ENCODE data around the gene PXMP4.

The PXMP4 gene

DNA sequence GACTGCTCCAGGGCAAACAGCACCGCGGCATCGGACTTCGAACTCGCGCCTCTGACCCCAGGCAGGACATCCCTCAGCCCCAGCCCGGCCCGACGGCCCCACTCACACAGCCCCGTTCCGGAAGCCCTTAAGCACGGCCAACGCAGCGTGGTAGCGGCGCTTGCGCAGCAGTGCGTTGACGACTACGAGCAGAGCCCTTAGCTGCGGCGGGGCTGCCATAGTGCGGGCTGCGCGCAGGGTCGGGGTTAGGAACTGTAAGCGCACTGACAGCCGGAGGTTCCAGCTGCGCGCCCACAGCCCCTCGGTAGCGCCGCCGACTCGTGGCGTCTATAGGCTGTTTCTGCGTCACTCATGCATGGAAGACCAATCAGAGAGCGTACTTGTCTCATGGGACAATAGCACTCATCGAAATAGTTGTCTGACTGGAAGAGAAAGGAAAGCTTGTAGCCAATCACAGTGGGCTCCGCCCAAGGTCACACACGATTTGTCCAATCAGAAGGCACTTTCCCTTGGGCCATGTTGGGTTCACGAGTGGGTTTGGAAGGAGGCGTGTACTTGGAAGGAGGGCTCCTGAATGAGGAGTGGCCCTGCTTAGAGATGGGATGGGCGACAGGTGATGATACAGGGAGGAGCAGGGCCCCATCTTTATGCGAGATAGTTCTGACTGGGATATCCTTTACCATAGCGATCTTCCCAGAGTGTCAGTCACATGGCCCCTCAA lies at the start of gene PXMP4:
PXMP4 (minus strand) TSS at position 322 of the 721 bp plus-strand sequence; CDS start at position 219, 103 bp downstream.
- TF ChIP-seq, protein P1, sequence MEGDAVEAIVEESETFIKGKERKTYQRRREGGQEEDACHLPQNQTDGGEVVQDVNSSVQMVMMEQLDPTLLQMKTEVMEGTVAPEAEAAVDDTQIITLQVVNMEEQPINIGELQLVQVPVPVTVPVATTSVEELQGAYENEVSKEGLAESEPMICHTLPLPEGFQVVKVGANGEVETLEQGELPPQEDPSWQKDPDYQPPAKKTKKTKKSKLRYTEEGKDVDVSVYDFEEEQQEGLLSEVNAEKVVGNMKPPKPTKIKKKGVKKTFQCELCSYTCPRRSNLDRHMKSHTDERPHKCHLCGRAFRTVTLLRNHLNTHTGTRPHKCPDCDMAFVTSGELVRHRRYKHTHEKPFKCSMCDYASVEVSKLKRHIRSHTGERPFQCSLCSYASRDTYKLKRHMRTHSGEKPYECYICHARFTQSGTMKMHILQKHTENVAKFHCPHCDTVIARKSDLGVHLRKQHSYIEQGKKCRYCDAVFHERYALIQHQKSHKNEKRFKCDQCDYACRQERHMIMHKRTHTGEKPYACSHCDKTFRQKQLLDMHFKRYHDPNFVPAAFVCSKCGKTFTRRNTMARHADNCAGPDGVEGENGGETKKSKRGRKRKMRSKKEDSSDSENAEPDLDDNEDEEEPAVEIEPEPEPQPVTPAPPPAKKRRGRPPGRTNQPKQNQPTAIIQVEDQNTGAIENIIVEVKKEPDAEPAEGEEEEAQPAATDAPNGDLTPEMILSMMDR (conservative IDR thresholded peaks at IDR 0.05; ENCODE audit: low read depth, low read length) = no peak
- H2AFZ ChIP-seq (ENCODE audit: low read depth) = peak within 1 kb of the TSS; percentile 37; the same call in 1 of the 2 replicates
- H3K79me2 ChIP-seq (ENCODE audit: insufficient read depth, low read depth) = no peaks in the 10 kb centered on the region; the same call in 1 of the 2 replicates
- H3K36me3 ChIP-seq (ENCODE audit: insufficient read depth) = no peaks in the 10 kb centered on the region
- H3K27ac ChIP-seq = no peak within 1 kb of the TSS
- H3K4me3 ChIP-seq (IDR thresholded peaks at IDR 0.05; ENCODE audit: insufficient read depth, low read depth, low read length) = no peak within 1 kb of the TSS
- peaks cover 22% of the 10 kb centered on the region for H3K4me1 ChIP-seq (ENCODE audit: low read depth, poor library complexity, severe bottlenecking)
- peak within 1 kb of the TSS; percentile 44; the same call in 1 of the 2 replicates for H3K4me2 ChIP-seq
- H3K27me3 ChIP-seq (ENCODE audit: insufficient read depth, low read depth) = no peaks in the 10 kb centered on the region
- no peaks in the 10 kb centered on the region for H4K20me1 ChIP-seq (ENCODE audit: insufficient read depth)
- H3K9ac ChIP-seq = peak within 1 kb of the TSS; percentile 3; the same call in 1 of the 2 replicates

GRCh38 chr20:33769043-33769442 lies 48.9 kb upstream of the PXMP4 start:
- Histone ChIP-seq H2AFZ (ENCODE audit: low read depth) (no peak overlapping the region), H3K4me3 (IDR thresholded peaks at IDR 0.05; ENCODE audit: insufficient read depth, low read depth, low read length) (no peak overlapping the region), H3K4me2 (no peak overlapping the region), H3K27ac (no peak overlapping the region), H3K79me2 (ENCODE audit: insufficient read depth, low read depth) (no peaks in the 10 kb centered on the region), H3K9ac (no peak overlapping the region), H4K20me1 (ENCODE audit: insufficient read depth) (no peaks in the 10 kb centered on the region), H3K36me3 (ENCODE audit: insufficient read depth) (no peaks in the 10 kb centered on the region), H3K4me1 (ENCODE audit: low read depth, poor library complexity, severe bottlenecking) (peaks cover 44% of the 10 kb centered on the region), H3K27me3 (ENCODE audit: insufficient read depth, low read depth) (no peaks in the 10 kb centered on the region)
- TF ChIP-seq, protein P1 (conservative IDR thresholded peaks at IDR 0.05; ENCODE audit: low read depth, low read length) = no peak

GRCh38 chr20:33767777-33768138 lies 47.6 kb upstream of the PXMP4 start:
- H4K20me1 ChIP-seq (ENCODE audit: insufficient read depth) = no peaks in the 10 kb centered on the region
- no peak overlapping the region for H3K4me2 ChIP-seq
- TF ChIP-seq, protein P1 (conservative IDR thresholded peaks at IDR 0.05; ENCODE audit: low read depth, low read length) = no peak
- H3K9ac ChIP-seq = no peak overlapping the region
- H3K36me3 ChIP-seq (ENCODE audit: insufficient read depth) = no peaks in the 10 kb centered on the region
- H3K4me3 ChIP-seq (IDR thresholded peaks at IDR 0.05; ENCODE audit: insufficient read depth, low read depth, low read length) = no peak overlapping the region
- H2AFZ ChIP-seq (ENCODE audit: low read depth) = no peak overlapping the region
- H3K27ac ChIP-seq = no peak overlapping the region
- H3K27me3 ChIP-seq (ENCODE audit: insufficient read depth, low read depth) = no peaks in the 10 kb centered on the region
- no peaks in the 10 kb centered on the region for H3K79me2 ChIP-seq (ENCODE audit: insufficient read depth, low read depth)
- H3K4me1 ChIP-seq (ENCODE audit: low read depth, poor library complexity, severe bottlenecking) = peaks cover 31% of the 10 kb centered on the region

GRCh38 chr20:33766686-33767085 lies 46.6 kb upstream of the PXMP4 start:
- H3K79me2 ChIP-seq (ENCODE audit: insufficient read depth, low read depth) = no peaks in the 10 kb centered on the region
- H3K4me3 ChIP-seq (IDR thresholded peaks at IDR 0.05; ENCODE audit: insufficient read depth, low read depth, low read length) = no peak overlapping the region
- no peak overlapping the region for H3K27ac ChIP-seq
- H3K4me1 ChIP-seq (ENCODE audit: low read depth, poor library complexity, severe bottlenecking) = peaks cover 21% of the 10 kb centered on the region
- no peak overlapping the region for H3K4me2 ChIP-seq
- H4K20me1 ChIP-seq (ENCODE audit: insufficient read depth) = no peaks in the 10 kb centered on the region
- H3K36me3 ChIP-seq (ENCODE audit: insufficient read depth) = no peaks in the 10 kb centered on the region
- TF ChIP-seq, protein P1 (conservative IDR thresholded peaks at IDR 0.05; ENCODE audit: low read depth, low read length) = no peak
- no peak overlapping the region for H2AFZ ChIP-seq (ENCODE audit: low read depth)
- no peak overlapping the region for H3K9ac ChIP-seq
- H3K27me3 ChIP-seq (ENCODE audit: insufficient read depth, low read depth) = no peaks in the 10 kb centered on the region
